ENCODE measurements around the gene CYSRT1.
"Not testable (repeated sequence)": the region's sequence is repeated elsewhere in the genome, so short reads cannot be mapped to it uniquely, and the experiment has no call there.

The CYSRT1 gene

GRCh38 chr9:137237759-137238726 lies 13.1 kb downstream of the CYSRT1 start (continued):
- TF ChIP-seq ZNF2 (tag by site-specific recombination; IDR thresholded peaks at IDR 0.05) (no peak), SCRT2 (tag by site-specific recombination; IDR thresholded peaks at IDR 0.05) (peak; percentile 51)

- POLR2A ChIA-PET, result interaction anchor here (0.7 to 11.5 kb wide), 29 partner anchors 14 to 449 kb away, joined by 3 to 336 read pairs (median 9); partner anchors contain the start of genes ANAPC2, CYSRT1, EXD3 and FUT7
- Histone ChIP-seq H3K36me3 (ENCODE audit: control insufficient read depth in 2 of 2, insufficient read depth in 1 of 2, low read length in 2 of 2) (peaks cover 0 to 32% of the 10 kb centered on the region in 2 experiments; a peak in 1 of 3 replicates), H3K27ac (ENCODE audit: extremely low read depth, low read depth, low read length) (peak overlapping the region; percentile 93), H3K4me3 (ENCODE audit: low read depth, low read length) (peak overlapping the region; percentile 68)
- H3K9me3 ChIP-seq (ENCODE audit: control insufficient read depth, insufficient read depth, low read depth, low read length); H3K4me1 ChIP-seq (ENCODE audit: control insufficient read depth, insufficient read depth, low read length): not testable (repeated sequence)
- peak; percentile 30; the same call in 1 of the 2 replicates for TF ChIP-seq ZBTB6 (tag by site-specific recombination; IDR thresholded peaks at IDR 0.05)
- 0 out of 2 replicates have a peak, but pooled peaks have one; percentile 11 for TF ChIP-seq KLF7 (tag by site-specific recombination; IDR thresholded peaks at IDR 0.05; ENCODE audit: borderline replicate concordance)
- CTCF ChIA-PET, result interaction anchor here (0.6 to 1.7 kb wide), 11 partner anchors 9 to 287 kb away, joined by 3 to 11 read pairs (median 3); partner anchors contain the start of genes NELFB and RNF224
Measured at GRCh38 chr9:137239541-137240200, 14.7 kb downstream of the CYSRT1 start.

GRCh38 chr9:137240318-137240840 lies 15.4 kb downstream of the CYSRT1 start:
- H3K36me3 ChIP-seq (ENCODE audit: control insufficient read depth in 2 of 2, insufficient read depth in 1 of 2, low read length in 2 of 2), result peaks cover 0 to 32% of the 10 kb centered on the region in 2 experiments; a peak in 1 of 3 replicates
- H3K4me3 ChIP-seq (ENCODE audit: low read depth, low read length), result peak overlapping the region; percentile 68
- peaks cover 6% of the 10 kb centered on the region; the same call in 1 of the 2 replicates for H3K4me1 ChIP-seq (ENCODE audit: control insufficient read depth, insufficient read depth, low read length)
- no peaks in the 10 kb centered on the region for H3K9me3 ChIP-seq (ENCODE audit: control insufficient read depth, insufficient read depth, low read depth, low read length)
- H3K27ac ChIP-seq (ENCODE audit: extremely low read depth, low read depth, low read length), result peak overlapping the region; percentile 93
- ChIA-PET CTCF (interaction anchor here (0.6 to 1.7 kb wide), 12 partner anchors 8 to 286 kb away, joined by 3 to 11 read pairs (median 3); partner anchors contain the start of genes CYSRT1, LRRC26, NELFB and NPDC1), POLR2A (interaction anchor here (0.6 to 11.5 kb wide), 81 partner anchors 13 to 463 kb away, joined by 3 to 336 read pairs (median 5); partner anchors contain the start of genes ANAPC2, ARRDC1, CLIC3 and CYSRT1)
- TF ChIP-seq KLF1 (tag by site-specific recombination; IDR thresholded peaks at IDR 0.05), result peak; percentile 98
- TF ChIP-seq BCL6B (tag by site-specific recombination; IDR thresholded peaks at IDR 0.05), result no peak
- no peak for TF ChIP-seq PRDM1 (tag by site-specific recombination; IDR thresholded peaks at IDR 0.05)
- no peak for TF ChIP-seq ZNF416 (tag by site-specific recombination; IDR thresholded peaks at IDR 0.05)
- no peak for TF ChIP-seq ZNF292 (tag by site-specific recombination; IDR thresholded peaks at IDR 0.05; ENCODE audit: borderline replicate concordance, low read depth)
- TF ChIP-seq ZBTB44 (tag by site-specific recombination; IDR thresholded peaks at IDR 0.05), result 0 out of 2 replicates have a peak, but pooled peaks have one; percentile 20
- TF ChIP-seq ZNF404 (tag by site-specific recombination; IDR thresholded peaks at IDR 0.05), result no peak
- peak; percentile 84 for TF ChIP-seq IKZF3 (tag by site-specific recombination; IDR thresholded peaks at IDR 0.05)
- TF ChIP-seq CTCF (tag by site-specific recombination; IDR thresholded peaks at IDR 0.05), result peak; percentile 93
- no peak for TF ChIP-seq ZNF548 (tag by site-specific recombination; IDR thresholded peaks at IDR 0.05)
- TF ChIP-seq ZSCAN5A (tag by site-specific recombination; IDR thresholded peaks at IDR 0.05), result peak; percentile 99
- TF ChIP-seq ZSCAN18 (tag by site-specific recombination; IDR thresholded peaks at IDR 0.05), result no peak
- peak; percentile 97 for TF ChIP-seq ZNF398 (tag by site-specific recombination; IDR thresholded peaks at IDR 0.05)
